ENCODE results near the gene C9.
"Not testable (repeated sequence)": the region's sequence is repeated elsewhere in the genome, so short reads cannot be mapped to it uniquely, and the experiment has no call there.

Gene C9

GRCh38 chr5:39364367-39364766 lies at the start of gene C9:
Gene C9 (minus strand): TSS chr5:39364495. CDS start chr5:39364464, 31 bp downstream.
- no peak for DNase-seq

- DNase-seq, result no peak
Measured at GRCh38 chr5:39413771-39414170, 49.5 kb upstream of the C9 start.

- DNase-seq, result no peak
Measured at GRCh38 chr5:39412721-39413394, 48.6 kb upstream of the C9 start.

GRCh38 chr5:39411985-39412384 lies 47.7 kb upstream of the C9 start:
- no peak for DNase-seq

GRCh38 chr5:39411061-39411460 lies 46.8 kb upstream of the C9 start:
- no peak for DNase-seq

- DNase-seq, result no peak
Measured at GRCh38 chr5:39409033-39409432, 44.7 kb upstream of the C9 start.

GRCh38 chr5:39405083-39405843 lies 41.0 kb upstream of the C9 start:
- no peak for DNase-seq

- DNase-seq, result not testable (repeated sequence)
Measured at GRCh38 chr5:39403761-39404160, 39.5 kb upstream of the C9 start.

GRCh38 chr5:39402140-39402539 lies 37.8 kb upstream of the C9 start:
- not testable (repeated sequence) for DNase-seq

GRCh38 chr5:39400713-39401578 lies 36.7 kb upstream of the C9 start:
- no peak for DNase-seq

GRCh38 chr5:39399135-39400036 lies 35.1 kb upstream of the C9 start:
- DNase-seq, result no peak

GRCh38 chr5:39396843-39397242 lies 32.5 kb upstream of the C9 start:
- DNase-seq, result no peak

GRCh38 chr5:39395521-39395920 lies 31.2 kb upstream of the C9 start:
- no peak for DNase-seq

- DNase-seq, result no peak
Measured at GRCh38 chr5:39394946-39395345, 30.7 kb upstream of the C9 start.

GRCh38 chr5:39390945-39391344 lies 26.6 kb upstream of the C9 start:
- no peak for DNase-seq

GRCh38 chr5:39387293-39387692 lies 23.0 kb upstream of the C9 start:
- DNase-seq, result no peak

GRCh38 chr5:39384271-39384670 lies 20.0 kb upstream of the C9 start:
- DNase-seq, result no peak

- no peak for DNase-seq
Measured at GRCh38 chr5:39381376-39381775, 17.1 kb upstream of the C9 start.

- no peak for DNase-seq
Measured at GRCh38 chr5:39379693-39380092, 15.4 kb upstream of the C9 start.

- DNase-seq, result no peak
Measured at GRCh38 chr5:39377613-39378012, 13.3 kb upstream of the C9 start.

- DNase-seq, result peak; percentile 32
Measured at GRCh38 chr5:39376293-39376714, 12.0 kb upstream of the C9 start.

GRCh38 chr5:39373791-39374190 lies 9.5 kb upstream of the C9 start:
- no peak for DNase-seq

GRCh38 chr5:39371367-39371635 lies 7.0 kb upstream of the C9 start:
- DNase-seq, result no peak

Measured in NCI-H2029 (cell line).